ENCODE measurements around the gene ACSS1.

DNA sequence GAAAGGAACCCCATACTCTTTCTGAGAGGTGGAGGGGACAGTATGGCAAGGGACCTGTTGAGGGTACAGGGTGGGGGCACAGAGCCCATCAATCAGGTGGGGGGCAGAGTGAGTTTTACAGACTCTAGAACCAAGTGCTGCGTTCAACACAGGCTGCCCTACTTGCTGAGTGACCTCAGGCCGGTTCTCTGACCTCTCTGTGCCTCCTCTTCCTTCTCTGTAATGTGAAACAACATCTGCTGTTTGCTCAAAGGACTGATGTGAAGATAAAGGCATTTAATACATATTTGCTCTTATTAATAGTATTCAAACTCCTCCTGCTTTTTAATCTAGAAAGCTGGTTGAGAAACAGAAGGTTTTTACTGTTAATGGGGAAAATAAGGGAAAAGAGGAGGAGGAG, 39.5 kb downstream of the ACSS1 start:
- TF ChIP-seq YY1 (IDR thresholded peaks at IDR 0.05; ENCODE audit: insufficient read depth, insufficient read length) (no peak), ZNF274 (IDR thresholded peaks at IDR 0.05; ENCODE audit: low read depth, low read length) (no peak), SUZ12 (IDR thresholded peaks at IDR 0.05; ENCODE audit: extremely low read depth, insufficient read depth, insufficient read length) (no peak)
